NCI-H2107 treated with DMSO at 0.1 percent for 48 hours (cell line): ENCODE data around the gene VPS33A.
"Not testable (repeated sequence)": the region's sequence is repeated elsewhere in the genome, so short reads cannot be mapped to it uniquely, and the experiment has no call there.

Experiments used
- DNase-seq: peaks from one replicate; lab custom pipeline; 2025; ENCODE audit not compliant: unreplicated experiment; lab: John Stamatoyannopoulos, UW

VPS33A gene

GRCh38 chr12:122266230-122266901 is at the start of gene VPS33A:
TSS of gene VPS33A (minus strand) at chr12:122266494. CDS start at chr12:122266408, 86 bp downstream.
- DNase-seq, result peak; percentile 93

- DNase-seq, result peak; percentile 39
Observed at GRCh38 chr12:122312926-122313325, 46.6 kb upstream of the VPS33A start.

- DNase-seq, result no peak
Observed at GRCh38 chr12:122311696-122312095, 45.4 kb upstream of the VPS33A start.

GRCh38 chr12:122310626-122311333 is 44.5 kb upstream of the VPS33A start:
- no peak for DNase-seq

GRCh38 chr12:122309564-122310121 is 43.3 kb upstream of the VPS33A start:
- no peak for DNase-seq

GRCh38 chr12:122308811-122309210 is 42.5 kb upstream of the VPS33A start:
- DNase-seq, result no peak

GRCh38 chr12:122306407-122306806 is 40.1 kb upstream of the VPS33A start:
- DNase-seq, result no peak

GRCh38 chr12:122304924-122305323 is 38.6 kb upstream of the VPS33A start:
- no peak for DNase-seq

- DNase-seq, result no peak
Observed at GRCh38 chr12:122303068-122303467, 36.8 kb upstream of the VPS33A start.

GRCh38 chr12:122298071-122298748 is 31.9 kb upstream of the VPS33A start:
- no peak for DNase-seq

- DNase-seq, result no peak
Observed at GRCh38 chr12:122297494-122297893, 31.2 kb upstream of the VPS33A start.

- DNase-seq, result no peak
Observed at GRCh38 chr12:122295877-122296276, 29.6 kb upstream of the VPS33A start.

- no peak for DNase-seq
Observed at GRCh38 chr12:122293081-122293480, 26.8 kb upstream of the VPS33A start.

GRCh38 chr12:122291431-122291830 is 25.1 kb upstream of the VPS33A start:
- DNase-seq, result no peak

- no peak for DNase-seq
Observed at GRCh38 chr12:122283680-122284079, 17.4 kb upstream of the VPS33A start.

GRCh38 chr12:122282061-122282460 is 15.8 kb upstream of the VPS33A start:
- DNase-seq, result no peak

GRCh38 chr12:122276242-122276641 is 9.9 kb upstream of the VPS33A start:
- no peak for DNase-seq

- DNase-seq, result no peak
Observed at GRCh38 chr12:122275459-122275858, 9.2 kb upstream of the VPS33A start.

GRCh38 chr12:122265886-122266229 is 436 bp downstream of the VPS33A start:
- no peak for DNase-seq

- no peak for DNase-seq
Observed at GRCh38 chr12:122265476-122265875, 818 bp downstream of the VPS33A start.

- not testable (repeated sequence) for DNase-seq
Observed at GRCh38 chr12:122260735-122261134, 5.6 kb downstream of the VPS33A start.

- not testable (repeated sequence) for DNase-seq
Observed at GRCh38 chr12:122258939-122259338, 7.4 kb downstream of the VPS33A start.
